HepG2 (cell line): Measurements from ENCODE around the gene SPAG9. TPM values are rescaled to one million over a fixed set of nuclear protein-coding genes. Genes with fewer than 3 reads are reported as not detected.

Source experiments
- ATAC-seq: fragments of 200-7000 bp; cut with Tn5 transposase; 3 replicates; pipeline ENCODE4 v1.9.1; 2020; ENCODE audit warnings: mild to moderate bottlenecking, moderate library complexity
- BruUV-seq: library from RNA; stranded (reverse); fragments of 400-500 nt; replicated peaks from 2 replicates; lab custom pipeline; 2021; lab: Mats Ljungman, UMichigan
- CTCF ChIA-PET: fragments of 300-600 bp; formaldehyde crosslinking; extraction: SDS; loops from one replicate; lab custom pipeline; 2021; ENCODE audit warnings: low total read pairs, inconsistent platforms, low intra/inter-chr PET ratio; lab: Yijun Ruan, JAX
- POLR2A ChIA-PET: fragments of 350-600 bp; sonication (Branson Sonifier 250); formaldehyde crosslinking; loops from one replicate; lab custom pipeline; 2020; ENCODE audit warnings: antibody characterized with exemption, inconsistent platforms; lab: Yijun Ruan, JAX
- DNase-seq: peaks from one replicate; pipeline ENCODE4 v3.0.0-alpha.2; 2015; ENCODE audit warnings: low spot score
- FAIRE-seq: peaks from 3 replicates; lab custom pipeline; 2011; peaks lifted over from hg19 to GRCh38; lab: Jason Lieb, UNC
- H2AFZ ChIP-seq: one replicate; pipeline ENCODE4 v1.6.1; 2011; ENCODE audit warnings: low read length, inconsistent platforms
- H3K27ac ChIP-seq: fragments of 300-600 bp; 3 replicates; pipeline ENCODE4 v1.8.0; 2011; ENCODE audit warnings: mixed run types, mild to moderate bottlenecking, mixed read lengths, low read length, inconsistent platforms; ENCODE audit not compliant: insufficient read depth; ENCODE audit errors: extremely low read length
- H3K27me3 ChIP-seq, 2 experiments: fragments of 200-600 bp in 1 of 2; 2 replicates in 1 of 2; 3 replicates in 1 of 2; pipeline versions ENCODE4 v1.6.0 to v1.8.0; 2011; ENCODE audit warnings: low read length in 2 of 2, mild to moderate bottlenecking in 2 of 2, moderate library complexity in 2 of 2, inconsistent platforms in 1 of 2; ENCODE audit not compliant: insufficient read depth in 2 of 2, control insufficient read depth in 1 of 2
- H3K36me3 ChIP-seq, 2 experiments: fragments of 200-600 bp in 1 of 2; replicated peaks in 1 of 2; 2 replicates in 1 of 2; 3 replicates in 1 of 2; pipeline versions ENCODE4 v1.5.1 to v1.8.0; 2011; ENCODE audit warnings: low read length in 2 of 2, inconsistent platforms in 1 of 2; ENCODE audit not compliant: insufficient read depth in 2 of 2, control insufficient read depth in 1 of 2
- H3K4me1 ChIP-seq: 2 replicates; pipeline ENCODE4 v1.5.1; 2012; ENCODE audit warnings: low read length, inconsistent platforms; ENCODE audit not compliant: insufficient read depth
- H3K4me2 ChIP-seq: 2 replicates; pipeline ENCODE4 v1.6.0; 2011; ENCODE audit warnings: low read depth, low read length, inconsistent platforms
- H3K4me3 ChIP-seq, 3 experiments: fragments of 200-600 bp in 1 of 3; sonication (generic), shearing (Covaris generic) in 1 of 3; replicated peaks in 1 of 3; 2 replicates each; pipeline ENCODE4 v1.5.1; 2011 to 2016; ENCODE audit warnings: low read length in 3 of 3, inconsistent platforms in 2 of 3, low read depth in 2 of 3, mild to moderate bottlenecking in 2 of 3, control low read depth in 1 of 3, mixed read lengths in 1 of 3; ENCODE audit not compliant: insufficient read depth in 1 of 3
- H3K79me2 ChIP-seq: one replicate; pipeline ENCODE4 v1.6.1; 2011; ENCODE audit warnings: low read length, inconsistent platforms; ENCODE audit not compliant: insufficient read depth
- H3K9ac ChIP-seq: 2 replicates; pipeline ENCODE4 v1.6.0; 2011; ENCODE audit warnings: mild to moderate bottlenecking, low read depth, low read length, inconsistent platforms; ENCODE audit not compliant: insufficient read depth
- H3K9me3 ChIP-seq: 2 replicates; pipeline ENCODE4 v1.5.1; 2012; ENCODE audit warnings: mild to moderate bottlenecking, low read length
- H4K20me1 ChIP-seq: 2 replicates; pipeline ENCODE4 v1.6.0; 2011; ENCODE audit warnings: inconsistent platforms, mild to moderate bottlenecking, low read length, moderate library complexity; ENCODE audit not compliant: insufficient read depth
- GTF2F1 ChIP-seq: fragments of 150-350 bp; IDR thresholded peaks from 2 replicates; pipeline ENCODE4 v1.6.1; 2014; ENCODE audit warnings: low read length
- MAX ChIP-seq: IDR thresholded peaks from 2 replicates; pipeline ENCODE4 v1.6.1; 2012; ENCODE audit warnings: inconsistent platforms
- MIXL1 ChIP-seq: IDR thresholded peaks from 2 replicates; pipeline ENCODE4 v1.6.1; 2016
- PBX3 ChIP-seq: sonication (generic); formaldehyde crosslinking; IDR thresholded peaks from 2 replicates; pipeline ENCODE4 v1.8.1; 2023; ENCODE audit warnings: missing genetic modification reagents, inconsistent platforms, borderline replicate concordance
- SOX13 ChIP-seq, 3 experiments: fragments of 450-650 bp in 1 of 3; sonication (generic) in 1 of 3; formaldehyde crosslinking in 1 of 3; IDR thresholded peaks in 2 of 3; conservative IDR thresholded peaks in 1 of 3; 2 replicates each; pipeline versions ENCODE4 v1.5.0 to v1.6.1; 2016 to 2020; ENCODE audit warnings: antibody characterized with exemption in 1 of 3, mild to moderate bottlenecking in 1 of 3, missing compliant biosample characterization in 1 of 3, missing genetic modification reagents in 1 of 3, moderate library complexity in 1 of 3
- STAT6 ChIP-seq: sonication (generic); formaldehyde crosslinking; IDR thresholded peaks from 2 replicates; pipeline ENCODE4 v1.4.0; 2020; ENCODE audit warnings: missing genetic modification reagents, mild to moderate bottlenecking, borderline replicate concordance
- ZFP36 ChIP-seq: fragments of 150-350 bp; IDR thresholded peaks from 2 replicates; pipeline ENCODE4 v1.6.1; 2018; ENCODE audit warnings: borderline replicate concordance, low read length, low read depth; ENCODE audit not compliant: partially characterized antibody
- ZNF207 ChIP-seq: fragments of 450-650 bp; IDR thresholded peaks from 2 replicates; pipeline ENCODE4 v1.6.1; 2016; ENCODE audit warnings: antibody characterized with exemption, borderline replicate concordance
- ZNF362 ChIP-seq: sonication (generic); formaldehyde crosslinking; IDR thresholded peaks from 2 replicates; pipeline ENCODE4 v1.4.0; 2020; ENCODE audit warnings: missing genetic modification reagents, mild to moderate bottlenecking, borderline replicate concordance
- WGBS: methylation state at CpG from one replicate; pipeline ENCODE4 v1.1.6; 2017; ENCODE audit warnings: low lambda C conversion rate; 5-methylcytosine and 5-hydroxymethylcytosine counted together
- in situ Hi-C: cut with HindIII; loops from 2 replicates; pipeline ENCODE4 v1.10.0; 2017; ENCODE audit warnings: low pct_unique_long_range_greater_than_20kb; ENCODE audit not compliant: extremely low pct_ligation_motif_present
- intact Hi-C: fragments of 100-400 bp; cut with micrococcal nuclease; formaldehyde crosslinking; loops from one replicate; pipeline ENCODE4 v1.10.0; 2022; ENCODE audit not compliant: unreplicated experiment
- polyA plus RNA-seq, 8 experiments: library from polyadenylated mRNA; depleted of rRNA in 3 of 8; stranded (reverse) in 7 of 8; unstranded in 1 of 8; fragments of >200 nt; fragmentation: Illumina TruSeq in 4 of 8; extraction: Trizol in 4 of 8; gene quantifications; 2 replicates each; pipeline versions ENCODE4 v1.2.1 to v1.2.3, GENCODE V29; 2011 to 2016; ENCODE audit warnings: low read depth in 4 of 8, missing spikeins in 1 of 8, mixed read lengths in 1 of 8; ENCODE audit not compliant: insufficient read depth in 1 of 8
- total RNA-seq, 5 experiments: library from RNA; depleted of rRNA; stranded (reverse); fragments of >200 nt; fragmentation: Illumina TruSeq; extraction: Trizol; gene quantifications; 2 replicates each; pipeline ENCODE4 v1.2.3, GENCODE V29; 2016; ENCODE audit warnings: low read depth in 1 of 5

SPAG9 gene
- total and polyA plus RNA-seq, 2 of the 13 experiments (the other 11 are each of a cell fraction or from before 2014, with no cell fraction given): 43.2 to 78.6 TPM

GRCh38 chr17:51144266-51145022 lies 23.8 kb upstream of the SPAG9 start:
- POLR2A ChIA-PET: interaction anchor here (1.0 kb wide), 1 partner anchor 9 kb away, joined by 4 read pairs; the partner anchor contains the start of gene NME1
- H3K4me1 ChIP-seq: peaks cover 74% of the 10 kb centered on the region
- H3K36me3 ChIP-seq: no peaks in the 10 kb centered on the region
- in situ Hi-C loops (no loop called here), intact Hi-C loops (no loop called here)
- CTCF ChIA-PET: no interaction called here
- no peaks in the 10 kb centered on the region for H3K79me2 ChIP-seq
- DNase-seq (no peak), FAIRE-seq (no peak), ATAC-seq (peak; percentile 20; the same call in 2 of the 3 replicates)
- H2AFZ ChIP-seq: no peak overlapping the region
- BruUV-seq: no TSS peak
- H3K27me3 ChIP-seq: no peaks in the 10 kb centered on the region
- H3K9ac ChIP-seq: no peak overlapping the region
- H3K4me2 ChIP-seq: peak overlapping the region; percentile 55
- no peak for TF ChIP-seq MAX
- 0 out of 2 replicates have a peak, but pooled peaks have one; percentile 21 for TF ChIP-seq MIXL1 (CRISPR knock-in tag)
- TF ChIP-seq STAT6 (CRISPR knock-in tag): no peak
- no peak for TF ChIP-seq SOX13 (IDR thresholded peaks at IDR 0.05)
- TF ChIP-seq SOX13 (CRISPR knock-in tag; conservative IDR thresholded peaks at IDR 0.05 in 1 of 2, IDR thresholded peaks at IDR 0.05 in 1 of 2): no peak
- no peak for TF ChIP-seq GTF2F1
- no peak for TF ChIP-seq ZFP36
- no peak for TF ChIP-seq PBX3 (CRISPR knock-in tag)
- TF ChIP-seq ZNF207: no peak
- TF ChIP-seq ZNF362 (CRISPR knock-in tag): 0 out of 2 replicates have a peak, but pooled peaks have one; percentile 34
- no peak overlapping the region for H3K27ac ChIP-seq
- H4K20me1 ChIP-seq: no peaks in the 10 kb centered on the region
- H3K4me3 ChIP-seq: no peak overlapping the region; a peak in 1 of 6 replicates
- WGBS: 4% methylated on average over 6 of the region's 6 CpGs
- H3K9me3 ChIP-seq: no peaks in the 10 kb centered on the region
